Mesenchymal stem cell (in vitro differentiated cells and primary cell): ENCODE results near the gene MSX1.

Experiments used
- DNase-seq: peaks from one replicate; pipeline ENCODE4 v3.0.0-alpha.2; 2013
- H2AFZ ChIP-seq: one replicate; pipeline ENCODE4 v1.6.1; 2013; ENCODE audit warnings: low read depth, mild to moderate bottlenecking, control low read depth, inconsistent platforms, low read length, moderate library complexity
- H2AK5ac ChIP-seq: 2 replicates; pipeline ENCODE4 v1.6.1; 2013; ENCODE audit warnings: low read length, moderate library complexity, mild to moderate bottlenecking, inconsistent platforms; ENCODE audit not compliant: severe bottlenecking
- H2BK120ac ChIP-seq: one replicate; pipeline ENCODE4 v1.6.1; 2013; ENCODE audit warnings: low read depth, mild to moderate bottlenecking, inconsistent platforms, low read length, moderate library complexity
- H2BK12ac ChIP-seq, 2 experiments: one replicate each; pipeline ENCODE4 v1.6.1; 2013; ENCODE audit warnings: inconsistent platforms in 2 of 2, low read length in 2 of 2, mild to moderate bottlenecking in 2 of 2, moderate library complexity in 2 of 2, control low read depth in 1 of 2
- H2BK15ac ChIP-seq: one replicate; pipeline ENCODE4 v1.6.1; 2013; ENCODE audit warnings: mild to moderate bottlenecking, low read depth, inconsistent platforms; ENCODE audit not compliant: poor library complexity, severe bottlenecking
- H2BK5ac ChIP-seq: 2 replicates; pipeline ENCODE4 v1.6.1; 2013; ENCODE audit warnings: low read depth, mild to moderate bottlenecking, low read length, control low read depth, inconsistent platforms; ENCODE audit not compliant: poor library complexity, severe bottlenecking
- H3K14ac ChIP-seq, 2 experiments: one replicate each; pipeline ENCODE4 v1.6.1; 2013; ENCODE audit warnings: inconsistent platforms in 2 of 2, low read length in 2 of 2, control low read depth in 1 of 2, mild to moderate bottlenecking in 1 of 2, moderate library complexity in 1 of 2
- H3K18ac ChIP-seq, 2 experiments: one replicate each; pipeline ENCODE4 v1.6.1; 2013; ENCODE audit warnings: inconsistent platforms in 2 of 2, low read length in 2 of 2, control low read depth in 1 of 2, low read depth in 1 of 2, mild to moderate bottlenecking in 1 of 2
- H3K23ac ChIP-seq, 2 experiments: one replicate each; pipeline ENCODE4 v1.6.1; 2013; ENCODE audit warnings: inconsistent platforms in 2 of 2, low read length in 2 of 2, mild to moderate bottlenecking in 2 of 2, moderate library complexity in 2 of 2, control low read depth in 1 of 2
- H3K27ac ChIP-seq: 2 replicates; pipeline ENCODE4 v1.5.1; 2013; ENCODE audit warnings: mild to moderate bottlenecking, moderate library complexity, low read length, control low read depth, inconsistent platforms; ENCODE audit not compliant: poor library complexity, severe bottlenecking
- H3K27me3 ChIP-seq, 2 experiments: 2 replicates each; pipeline versions ENCODE4 v1.6.1 to v1.7.0; 2013; ENCODE audit warnings: low read length in 2 of 2, mild to moderate bottlenecking in 2 of 2, moderate library complexity in 2 of 2, control low read depth in 1 of 2, inconsistent platforms in 1 of 2; ENCODE audit not compliant: control insufficient read depth in 1 of 2, insufficient read depth in 1 of 2
- H3K36me3 ChIP-seq, 2 experiments: 2 replicates each; pipeline versions ENCODE4 v1.6.1 to v1.7.0; 2013; ENCODE audit warnings: low read length in 2 of 2, control low read depth in 1 of 2, inconsistent platforms in 1 of 2, low read depth in 1 of 2, mild to moderate bottlenecking in 1 of 2; ENCODE audit not compliant: insufficient read depth in 2 of 2, control insufficient read depth in 1 of 2
- H3K4ac ChIP-seq, 2 experiments: one replicate each; pipeline ENCODE4 v1.6.1; 2013; ENCODE audit warnings: inconsistent platforms in 2 of 2, low read length in 2 of 2, mild to moderate bottlenecking in 2 of 2, moderate library complexity in 2 of 2, control low read depth in 1 of 2, low read depth in 1 of 2
- H3K4me1 ChIP-seq: 2 replicates; pipeline ENCODE4 v1.6.1; 2013; ENCODE audit warnings: low read depth, low read length, control low read depth; ENCODE audit not compliant: control insufficient read depth, insufficient read depth
- H3K4me2 ChIP-seq: 2 replicates; pipeline ENCODE4 v1.6.1; 2013; ENCODE audit warnings: low read length, mild to moderate bottlenecking, inconsistent platforms; ENCODE audit not compliant: poor library complexity, severe bottlenecking
- H3K4me3 ChIP-seq, 2 experiments: 2 replicates each; pipeline versions ENCODE4 v1.5.1 to v1.7.0; 2013; ENCODE audit warnings: low read length in 2 of 2, mild to moderate bottlenecking in 2 of 2, control low read depth in 1 of 2, low read depth in 1 of 2; ENCODE audit not compliant: insufficient read depth in 1 of 2
- H3K79me1 ChIP-seq: replicated peaks from 2 replicates; pipeline ENCODE4 v1.6.1; 2013; ENCODE audit warnings: mild to moderate bottlenecking, control low read depth, low read length, inconsistent platforms; ENCODE audit not compliant: poor library complexity, severe bottlenecking
- H3K9ac ChIP-seq: 2 replicates; pipeline ENCODE4 v1.7.0; 2013; ENCODE audit warnings: mild to moderate bottlenecking, low read length, moderate library complexity
- H3K9me3 ChIP-seq: 2 replicates; pipeline ENCODE4 v1.7.0; 2013; ENCODE audit warnings: mild to moderate bottlenecking, low read length; ENCODE audit not compliant: control insufficient read depth
- H4K8ac ChIP-seq: one replicate; pipeline ENCODE4 v1.6.1; 2013; ENCODE audit warnings: inconsistent platforms, mild to moderate bottlenecking, low read length, moderate library complexity
- H4K91ac ChIP-seq: one replicate; pipeline ENCODE4 v1.6.1; 2013; ENCODE audit warnings: mild to moderate bottlenecking, low read length, inconsistent platforms
- WGBS: methylation state at CpG from one replicate; pipeline ENCODE4 v1.1.7; 2013; ENCODE audit warnings: mixed read lengths; 5-methylcytosine and 5-hydroxymethylcytosine counted together

The MSX1 gene

GRCh38 chr4:4884611-4885010 is 25.1 kb downstream of the MSX1 start:
- WGBS, result 95% methylated on average over 4 of the region's 4 CpGs
- Histone ChIP-seq H2BK15ac (no peak overlapping the region), H2AK5ac (no peak overlapping the region), H3K23ac (no peak overlapping the region), H3K36me3 (no peaks in the 10 kb centered on the region), H3K27ac (no peak overlapping the region), H3K14ac (no peak overlapping the region), H2BK5ac (no peak overlapping the region), H2BK12ac (no peak overlapping the region), H3K9ac (no peak overlapping the region), H3K4me3 (no peak overlapping the region), H3K4me2 (no peak overlapping the region), H3K27me3 (peaks cover 26 to 33% of the 10 kb centered on the region in 2 experiments), H2BK120ac (no peak overlapping the region), H3K4ac (no peak overlapping the region), H4K91ac (no peak overlapping the region), H4K8ac (no peak overlapping the region), H3K79me1 (no peaks in the 10 kb centered on the region), H3K4me1 (no peaks in the 10 kb centered on the region), H2AFZ (no peak overlapping the region), H3K9me3 (no peaks in the 10 kb centered on the region), H3K18ac (no peak overlapping the region)
- no peak for DNase-seq

GRCh38 chr4:4887426-4887825 is 28.0 kb downstream of the MSX1 start:
- H3K14ac ChIP-seq, result no peak overlapping the region
- no peak for DNase-seq

GRCh38 chr4:4888695-4889094 is 29.2 kb downstream of the MSX1 start:
- H3K14ac ChIP-seq, result no peak overlapping the region

More at GRCh38 chr4:4887426-4887825, 28.0 kb downstream of the MSX1 start:
- Histone ChIP-seq H3K36me3 (no peaks in the 10 kb centered on the region), H3K18ac (no peak overlapping the region), H3K27me3 (peaks cover 31 to 51% of the 10 kb centered on the region in 2 experiments), H3K4me1 (no peaks in the 10 kb centered on the region), H3K23ac (no peak overlapping the region), H2BK15ac (no peak overlapping the region), H2AFZ (no peak overlapping the region), H2BK12ac (no peak overlapping the region), H4K91ac (no peak overlapping the region), H3K4me2 (no peak overlapping the region), H3K4me3 (no peak overlapping the region), H3K27ac (no peak overlapping the region), H2BK120ac (no peak overlapping the region), H3K9ac (no peak overlapping the region), H3K9me3 (no peaks in the 10 kb centered on the region), H2AK5ac (no peak overlapping the region), H3K4ac (no peak overlapping the region), H4K8ac (no peak overlapping the region), H3K79me1 (no peaks in the 10 kb centered on the region), H2BK5ac (no peak overlapping the region)
- 74% methylated on average over 5 of the region's 5 CpGs for WGBS

GRCh38 chr4:4889781-4890180 is 30.3 kb downstream of the MSX1 start:
- Histone ChIP-seq H2AFZ (no peak overlapping the region), H2BK15ac (no peak overlapping the region), H3K4me3 (no peak overlapping the region), H2BK120ac (no peak overlapping the region), H2BK5ac (no peak overlapping the region), H3K79me1 (no peaks in the 10 kb centered on the region), H3K4me2 (no peak overlapping the region), H3K23ac (no peak overlapping the region), H4K8ac (no peak overlapping the region), H3K9me3 (no peaks in the 10 kb centered on the region), H3K27me3 (peaks cover 31 to 44% of the 10 kb centered on the region in 2 experiments), H4K91ac (no peak overlapping the region), H2BK12ac (no peak overlapping the region), H2AK5ac (no peak overlapping the region), H3K18ac (no peak overlapping the region), H3K14ac (no peak overlapping the region), H3K27ac (no peak overlapping the region), H3K4me1 (no peaks in the 10 kb centered on the region), H3K4ac (no peak overlapping the region), H3K36me3 (no peaks in the 10 kb centered on the region), H3K9ac (no peak overlapping the region)
- WGBS, result 81% methylated on average over 9 of the region's 9 CpGs
- DNase-seq, result no peak

More at GRCh38 chr4:4888695-4889094, 29.2 kb downstream of the MSX1 start:
- DNase-seq, result no peak
- no peak overlapping the region for H2BK12ac ChIP-seq
- H3K4me1 ChIP-seq, result no peaks in the 10 kb centered on the region
- H3K23ac ChIP-seq, result no peak overlapping the region
- H4K8ac ChIP-seq, result no peak overlapping the region
- H2AFZ ChIP-seq, result no peak overlapping the region
- peaks cover 31 to 52% of the 10 kb centered on the region in 2 experiments for H3K27me3 ChIP-seq
- H3K9ac ChIP-seq, result no peak overlapping the region
- H3K79me1 ChIP-seq, result no peaks in the 10 kb centered on the region
- H3K4me2 ChIP-seq, result no peak overlapping the region
- no peak overlapping the region for H2BK15ac ChIP-seq
- H2AK5ac ChIP-seq, result no peak overlapping the region
- H3K4ac ChIP-seq, result no peak overlapping the region
- H2BK5ac ChIP-seq, result no peak overlapping the region
- H3K4me3 ChIP-seq, result no peak overlapping the region
- no peak overlapping the region for H3K27ac ChIP-seq
- H2BK120ac ChIP-seq, result no peak overlapping the region
- no peak overlapping the region for H4K91ac ChIP-seq
- no peaks in the 10 kb centered on the region for H3K9me3 ChIP-seq
- H3K36me3 ChIP-seq, result no peaks in the 10 kb centered on the region
- H3K18ac ChIP-seq, result no peak overlapping the region
- WGBS, result 67% methylated on average over 3 of the region's 5 CpGs
